Neural crest cell (in vitro differentiated cells): Measurements from ENCODE around the gene DOCK9. TPM values are rescaled to one million over a fixed set of nuclear protein-coding genes. Genes with fewer than 3 reads are reported as not detected.

Experiments
- DNase-seq: peaks from one replicate; pipeline ENCODE4 v3.0.0; 2021; ENCODE audit warnings: low read depth, mixed read lengths, low spot score
- H3K27ac Mint-ChIP-seq: one replicate; pipeline ENCODE4 v1.8.0; 2021; ENCODE audit warnings: mild to moderate bottlenecking, mixed read lengths; ENCODE audit not compliant: unreplicated experiment
- H3K27me3 Mint-ChIP-seq: 2 replicates; pipeline ENCODE4 v1.8.0; 2021; ENCODE audit warnings: low read depth, mild to moderate bottlenecking, mixed read lengths
- H3K36me3 Mint-ChIP-seq: 2 replicates; pipeline ENCODE4 v1.8.0; 2021; ENCODE audit warnings: low read depth, mild to moderate bottlenecking, mixed read lengths
- H3K4me1 Mint-ChIP-seq: 2 replicates; pipeline ENCODE4 v1.8.0; 2021; ENCODE audit warnings: mixed read lengths
- H3K4me3 Mint-ChIP-seq: one replicate; pipeline ENCODE4 v1.8.0; 2021; ENCODE audit warnings: mild to moderate bottlenecking, mixed read lengths
- H3K9me3 Mint-ChIP-seq: 2 replicates; pipeline ENCODE4 v1.8.0; 2021; ENCODE audit warnings: mixed read lengths
- CTCF ChIP-seq: fragments of 200-600 bp; sonication (generic); conservative IDR thresholded peaks from 2 replicates; pipeline ENCODE4 v1.5.0; 2021; ENCODE audit warnings: antibody characterized with exemption, mild to moderate bottlenecking
- total RNA-seq: library from RNA; stranded (reverse); gene quantifications from 2 replicates; pipeline ENCODE4 v1.2.1, GENCODE V29; 2021

DOCK9 gene
- total RNA-seq, 1 donor from 2014 or later, result 6.9 TPM

- H3K27me3 Mint-ChIP-seq, result no peaks in the 10 kb centered on the region
- peaks cover 10% of the 10 kb centered on the region for H3K4me1 Mint-ChIP-seq
- no peak overlapping the region for H3K27ac Mint-ChIP-seq
- H3K36me3 Mint-ChIP-seq, result no peaks in the 10 kb centered on the region
- no peak overlapping the region for H3K4me3 Mint-ChIP-seq
- TF ChIP-seq CTCF, result no peak
- H3K9me3 Mint-ChIP-seq, result no peaks in the 10 kb centered on the region
- DNase-seq, result no peak
These were observed 89.0 kb downstream of the DOCK9 start for GRCh38 chr13:98888890-98889279.

- DNase-seq, result no peak
- no peaks in the 10 kb centered on the region for H3K36me3 Mint-ChIP-seq
- peaks cover 10% of the 10 kb centered on the region for H3K4me1 Mint-ChIP-seq
- H3K27ac Mint-ChIP-seq, result no peak overlapping the region
- H3K9me3 Mint-ChIP-seq, result no peaks in the 10 kb centered on the region
- H3K4me3 Mint-ChIP-seq, result no peak overlapping the region
- no peak for TF ChIP-seq CTCF
- H3K27me3 Mint-ChIP-seq, result no peaks in the 10 kb centered on the region
These were observed 89.5 kb downstream of the DOCK9 start for GRCh38 chr13:98888222-98888889.

GRCh38 chr13:98886587-98887230, 91.2 kb downstream of the DOCK9 start:
- no peak for TF ChIP-seq CTCF
- no peak overlapping the region for H3K4me3 Mint-ChIP-seq
- H3K27me3 Mint-ChIP-seq, result no peaks in the 10 kb centered on the region
- H3K36me3 Mint-ChIP-seq, result no peaks in the 10 kb centered on the region
- peaks cover 5% of the 10 kb centered on the region for H3K4me1 Mint-ChIP-seq
- no peak overlapping the region for H3K27ac Mint-ChIP-seq
- DNase-seq, result no peak
- no peaks in the 10 kb centered on the region for H3K9me3 Mint-ChIP-seq

- no peak overlapping the region for H3K4me3 Mint-ChIP-seq
- no peak for TF ChIP-seq CTCF
- no peaks in the 10 kb centered on the region for H3K9me3 Mint-ChIP-seq
- H3K4me1 Mint-ChIP-seq, result no peaks in the 10 kb centered on the region
- H3K36me3 Mint-ChIP-seq, result no peaks in the 10 kb centered on the region
- no peaks in the 10 kb centered on the region for H3K27me3 Mint-ChIP-seq
- no peak for DNase-seq
- no peak overlapping the region for H3K27ac Mint-ChIP-seq
These were observed 92.3 kb downstream of the DOCK9 start for GRCh38 chr13:98885600-98885999.

- Mint-ChIP-seq H3K4me1 (no peaks in the 10 kb centered on the region), H3K36me3 (no peaks in the 10 kb centered on the region), H3K27me3 (no peaks in the 10 kb centered on the region), H3K27ac (no peak overlapping the region), H3K4me3 (no peak overlapping the region), H3K9me3 (no peaks in the 10 kb centered on the region)
- DNase-seq, result no peak
- no peak for TF ChIP-seq CTCF
These were observed 93.9 kb downstream of the DOCK9 start for GRCh38 chr13:98883998-98884397.
